ENCODE results near the gene CEACAM8. TPM values are rescaled to one million over a fixed set of nuclear protein-coding genes. Genes with fewer than 3 reads are reported as not detected.
A peak's percentile ranks its signal among the peaks of the same experiment; 100 is the strongest.
"Not testable (repeated sequence)": the region's sequence is repeated elsewhere in the genome, so short reads cannot be mapped to it uniquely, and the experiment has no call there.

CEACAM8 gene
- total RNA-seq, 1 experiment from 2014 or later = not detected

DNA sequence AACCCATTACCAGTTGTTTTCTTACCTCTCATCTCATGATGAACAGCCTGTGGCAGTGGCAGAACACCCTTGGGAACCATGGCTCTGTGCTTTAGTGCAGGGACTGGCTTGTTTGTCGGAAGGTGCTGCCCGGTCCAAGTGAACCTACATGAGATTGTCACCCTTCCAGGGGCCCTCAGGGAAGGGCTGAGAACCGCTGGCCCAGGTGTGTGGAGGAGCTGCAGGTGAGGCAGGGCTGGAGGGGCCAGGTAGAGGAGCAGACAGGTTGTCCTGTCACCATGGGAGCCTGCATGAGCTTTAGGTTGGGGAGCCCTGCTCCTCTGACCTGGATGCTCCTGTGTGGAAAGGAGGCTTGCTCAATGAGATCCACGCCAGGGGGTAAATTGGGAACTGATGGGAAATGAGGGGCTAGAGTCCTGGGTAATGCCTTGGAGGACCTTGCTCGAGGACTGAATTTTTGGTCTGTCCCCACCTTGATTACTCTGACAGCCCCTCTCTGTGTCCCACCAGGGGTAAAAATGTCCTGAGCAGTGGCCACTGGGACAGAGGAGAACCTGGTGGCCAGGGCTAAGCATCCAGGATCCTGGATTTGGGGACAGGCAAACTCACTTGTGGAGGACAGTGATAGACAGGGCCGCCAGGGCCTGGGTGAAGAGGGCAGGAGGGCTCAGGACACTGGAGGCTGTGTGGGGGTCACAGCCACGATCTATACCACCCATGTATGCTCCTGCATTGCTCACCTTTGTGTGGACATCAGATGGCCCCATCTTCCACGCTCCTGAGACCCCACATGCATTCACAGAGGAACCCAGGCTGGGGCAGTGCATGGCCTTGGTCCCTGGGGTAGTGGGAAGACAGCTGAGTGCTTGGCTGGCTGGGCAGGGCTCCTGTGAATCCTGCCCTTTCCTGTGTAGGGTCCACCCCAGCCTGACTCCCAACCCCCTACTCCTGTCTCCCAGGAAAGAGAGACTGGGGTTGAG, 42.3 kb downstream of the CEACAM8 start:
- no peak for DNase-seq (ENCODE audit: low read depth, low spot score)
- in situ Hi-C loops (cut with HindIII; ENCODE audit: low pct_unique_long_range_greater_than_20kb, low sequenced_read_pairs) = no loop called here

DNA sequence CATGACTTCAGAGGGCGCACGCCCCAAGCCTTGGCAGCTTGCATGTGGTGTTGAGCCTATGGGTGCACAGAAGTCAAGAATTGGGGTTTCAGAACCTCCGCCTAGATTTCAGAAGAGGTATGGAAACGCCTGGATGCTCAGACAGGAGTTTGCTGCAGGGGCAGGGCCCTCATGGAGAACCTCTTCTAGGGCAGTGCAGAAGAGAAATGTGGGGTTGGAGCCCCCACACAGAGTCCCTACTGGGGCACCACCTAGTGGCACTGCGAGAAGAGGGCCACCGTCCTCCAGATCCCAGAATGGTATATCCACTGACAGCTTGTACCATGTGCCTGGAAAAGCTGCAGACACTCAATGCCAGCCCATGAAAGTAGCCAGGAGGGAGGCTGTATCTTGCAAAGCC, 44.2 kb downstream of the CEACAM8 start:
- DNase-seq (ENCODE audit: low read depth, low spot score); in situ Hi-C loops (cut with HindIII; ENCODE audit: low pct_unique_long_range_greater_than_20kb, low sequenced_read_pairs): not testable (repeated sequence)

DNA sequence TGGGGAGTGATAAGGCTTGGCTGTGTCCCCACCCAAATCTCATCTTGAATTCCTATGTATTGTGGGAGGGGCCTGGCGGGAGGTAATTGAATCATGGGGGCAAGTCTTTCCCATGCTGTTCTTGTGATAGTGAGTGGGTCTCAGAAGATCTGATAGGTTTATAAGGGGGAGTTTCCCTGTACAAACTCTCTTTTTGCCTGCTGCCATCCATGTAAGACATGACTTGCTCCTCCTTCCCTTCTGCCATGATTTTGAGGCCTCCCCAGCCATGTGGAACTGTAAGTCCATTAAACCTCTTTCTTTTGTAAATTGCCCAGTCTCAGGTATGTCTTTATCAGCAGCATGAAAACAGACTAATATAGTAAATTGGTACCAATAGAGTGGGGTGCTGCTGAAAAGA, 45.7 kb downstream of the CEACAM8 start:
- in situ Hi-C loops (cut with HindIII; ENCODE audit: low pct_unique_long_range_greater_than_20kb, low sequenced_read_pairs); DNase-seq (ENCODE audit: low read depth, low spot score): not testable (repeated sequence)

DNA sequence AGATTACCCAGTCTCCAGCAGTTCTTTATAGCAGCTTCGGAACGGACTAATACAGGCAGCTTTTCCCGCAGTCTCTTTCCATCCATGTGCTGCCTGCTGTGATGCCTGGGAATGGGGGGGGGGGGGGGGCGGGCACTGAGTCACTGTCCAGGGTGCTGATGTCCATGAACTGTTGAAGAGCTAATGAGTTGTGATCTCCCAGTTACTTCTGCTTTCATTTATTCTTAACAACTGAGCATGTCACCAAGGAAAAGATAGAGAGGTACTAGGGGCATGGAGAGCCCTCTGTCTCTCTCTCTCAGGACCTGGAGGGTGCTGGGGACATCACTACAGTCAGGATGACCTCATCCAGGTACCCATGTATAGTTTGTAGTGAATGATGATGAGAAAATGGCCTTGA, 46.2 kb downstream of the CEACAM8 start:
- no peak for DNase-seq (ENCODE audit: low read depth, low spot score)
- in situ Hi-C loops (cut with HindIII; ENCODE audit: low pct_unique_long_range_greater_than_20kb, low sequenced_read_pairs) = no loop called here

DNA sequence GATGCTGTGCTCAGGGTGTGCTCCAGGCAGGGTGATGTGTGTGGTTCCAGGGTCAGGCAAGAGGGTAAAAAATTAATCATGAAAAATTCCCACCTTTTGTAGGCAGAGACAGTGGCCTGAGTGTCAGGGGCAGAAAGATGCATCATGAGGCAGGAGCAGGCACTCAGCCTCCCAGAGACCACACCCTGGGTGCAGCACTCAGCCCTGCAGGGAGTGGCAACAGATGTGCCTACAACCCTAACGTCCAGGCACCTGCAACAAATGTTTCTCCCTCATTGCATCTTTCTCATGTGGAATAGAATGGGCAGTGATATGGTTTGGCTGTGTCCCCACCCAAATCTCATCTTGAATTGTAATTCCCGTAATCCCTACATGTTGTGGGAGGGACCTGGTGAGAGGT, 46.8 kb downstream of the CEACAM8 start:
- DNase-seq (ENCODE audit: low read depth, low spot score) = no peak
- in situ Hi-C loops (cut with HindIII; ENCODE audit: low pct_unique_long_range_greater_than_20kb, low sequenced_read_pairs) = no loop called here

DNA sequence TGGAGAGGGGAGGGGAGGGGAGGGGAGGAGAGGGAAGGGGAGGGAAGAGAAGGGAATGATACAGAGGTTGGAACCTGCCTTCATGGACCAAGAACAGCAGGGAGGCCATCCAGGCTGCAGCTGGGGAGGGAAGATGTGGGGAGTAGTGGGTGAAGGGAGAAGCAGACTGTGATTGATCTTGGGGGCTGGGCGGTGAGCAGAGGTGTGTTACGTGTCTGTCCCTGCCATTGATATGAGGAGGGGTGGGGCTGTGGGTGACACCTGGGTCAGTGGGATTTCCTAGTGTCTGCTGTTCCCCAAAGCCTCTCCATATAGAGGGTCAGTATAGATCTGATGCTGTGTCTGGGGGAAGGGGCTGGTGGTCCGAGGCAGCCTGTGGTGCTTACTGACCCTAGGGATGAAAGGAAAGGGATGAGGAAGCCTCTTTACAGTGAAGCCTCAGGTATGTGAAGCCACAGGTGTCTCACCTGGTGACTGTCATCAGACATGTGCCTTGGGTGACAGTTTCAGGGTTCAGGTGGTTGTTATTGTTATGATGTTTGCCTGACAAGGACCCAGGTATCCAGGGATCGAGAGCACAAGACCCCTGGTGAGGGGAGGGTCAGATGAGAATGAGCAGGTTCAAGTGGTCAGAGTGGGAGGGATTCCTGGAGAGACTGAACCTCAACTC, 47.8 kb downstream of the CEACAM8 start:
- no peak for DNase-seq (ENCODE audit: low read depth, low spot score)
- in situ Hi-C loops (cut with HindIII; ENCODE audit: low pct_unique_long_range_greater_than_20kb, low sequenced_read_pairs) = no loop called here

DNA sequence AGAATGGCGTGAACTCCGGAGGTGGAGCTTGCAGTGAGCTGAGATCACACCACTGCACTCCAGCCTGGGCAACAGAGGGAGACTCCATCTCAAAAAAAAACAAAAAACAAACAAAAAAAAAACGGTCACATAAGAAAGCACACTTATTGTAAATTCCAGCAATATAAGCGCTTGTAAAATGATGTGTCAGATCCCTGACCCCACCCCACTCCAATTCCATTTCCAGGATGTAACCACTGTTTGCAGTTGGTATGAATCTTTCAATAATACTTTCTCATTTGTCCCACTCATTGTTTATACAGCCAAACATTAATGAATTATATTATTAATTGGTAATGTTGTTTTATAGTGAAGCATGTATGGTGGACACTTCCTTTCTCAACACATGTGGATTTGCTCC, 50.6 kb downstream of the CEACAM8 start:
- no peak for DNase-seq (ENCODE audit: low read depth, low spot score)
- in situ Hi-C loops (cut with HindIII; ENCODE audit: low pct_unique_long_range_greater_than_20kb, low sequenced_read_pairs) = no loop called here

DNA sequence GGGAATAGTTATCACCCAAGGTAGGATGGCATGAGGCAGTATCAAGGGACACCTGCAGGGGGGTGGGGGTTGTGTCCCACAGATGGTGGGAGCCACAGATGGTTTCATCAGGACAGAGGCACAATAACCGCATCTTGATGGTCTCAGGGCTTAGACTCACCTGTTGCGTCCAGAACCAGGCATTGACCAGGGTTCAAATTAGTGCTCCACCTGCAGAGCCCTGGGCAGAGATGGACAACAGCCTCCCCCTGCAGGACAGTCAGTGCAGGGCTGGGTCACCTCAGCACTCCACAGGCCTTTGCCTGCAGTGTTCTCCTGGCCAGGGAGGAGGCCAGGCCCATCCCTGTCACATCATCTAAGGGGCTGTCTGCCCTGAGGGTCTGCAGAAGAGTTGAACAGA, 51.9 kb downstream of the CEACAM8 start:
- DNase-seq (ENCODE audit: low read depth, low spot score) = no peak
- in situ Hi-C loops (cut with HindIII; ENCODE audit: low pct_unique_long_range_greater_than_20kb, low sequenced_read_pairs) = no loop called here

DNA sequence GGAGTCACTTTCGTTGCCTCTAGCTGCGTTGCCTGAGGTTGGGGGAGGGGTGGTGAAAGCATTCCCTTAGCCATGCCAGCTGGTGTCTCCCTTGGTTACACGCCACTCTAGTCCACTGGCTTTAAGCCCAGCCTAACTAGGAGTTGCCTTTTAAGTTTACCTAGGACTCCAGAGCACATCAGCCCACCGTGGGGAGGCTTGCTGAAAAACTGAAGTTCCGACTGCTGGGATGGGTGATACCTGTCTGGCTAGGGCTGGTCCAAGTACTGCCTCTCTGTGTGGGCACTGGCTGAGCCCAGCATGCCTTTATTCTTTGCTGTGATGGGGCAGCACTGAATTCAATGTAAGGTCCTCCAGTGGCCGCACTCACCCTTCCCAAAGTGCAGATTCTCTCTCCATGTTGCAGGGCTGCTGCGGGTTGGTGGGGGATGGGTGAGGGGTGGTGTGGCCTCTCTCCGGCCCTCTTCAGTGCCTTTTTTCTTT, 54.6 kb downstream of the CEACAM8 start:
- in situ Hi-C loops (cut with HindIII; ENCODE audit: low pct_unique_long_range_greater_than_20kb, low sequenced_read_pairs) = no loop called here
- DNase-seq (ENCODE audit: low read depth, low spot score) = no peak

DNA sequence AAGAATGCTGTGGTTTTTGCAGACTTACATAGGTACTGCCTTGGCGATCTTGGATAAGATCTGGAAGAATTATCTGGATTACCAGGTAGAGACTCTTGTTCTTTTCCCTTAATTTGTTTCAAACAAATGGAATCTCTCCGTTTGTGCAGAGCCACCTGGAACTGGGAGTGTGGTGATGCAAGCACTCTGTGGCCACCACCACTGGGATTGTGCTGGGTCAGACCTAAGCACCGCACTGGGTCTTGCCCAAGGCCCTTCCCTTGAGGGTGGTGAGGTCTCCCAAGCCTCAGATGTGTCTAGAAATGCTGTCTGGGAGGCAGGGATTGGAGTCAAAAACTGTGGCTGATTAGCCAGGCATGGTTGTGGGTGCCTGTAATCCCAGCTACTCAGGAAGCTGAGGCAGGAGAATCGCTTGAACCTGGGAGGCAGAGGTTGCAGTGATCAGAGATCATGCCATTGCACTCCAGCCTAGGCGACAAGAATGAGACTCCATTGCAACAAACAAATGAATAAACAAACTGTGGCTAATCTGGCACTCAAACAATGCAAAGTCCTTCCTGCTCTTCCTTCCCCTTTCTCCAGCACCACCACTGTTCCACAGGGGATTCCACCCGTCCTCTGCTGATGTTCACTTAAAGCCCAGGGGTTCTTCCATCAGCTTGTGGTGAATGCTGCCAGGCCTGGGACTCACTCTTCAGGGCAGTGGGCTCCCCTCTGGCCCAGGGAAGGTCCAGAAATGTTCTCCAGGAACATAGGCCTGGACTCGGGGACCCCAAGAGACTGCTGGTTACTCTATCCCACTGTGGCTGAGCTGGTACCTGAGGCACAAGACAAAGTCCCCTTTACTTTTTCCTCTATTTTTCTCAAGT, 55.6 kb downstream of the CEACAM8 start:
- DNase-seq (ENCODE audit: low read depth, low spot score) = no peak
- in situ Hi-C loops (cut with HindIII; ENCODE audit: low pct_unique_long_range_greater_than_20kb, low sequenced_read_pairs) = no loop called here

DNA sequence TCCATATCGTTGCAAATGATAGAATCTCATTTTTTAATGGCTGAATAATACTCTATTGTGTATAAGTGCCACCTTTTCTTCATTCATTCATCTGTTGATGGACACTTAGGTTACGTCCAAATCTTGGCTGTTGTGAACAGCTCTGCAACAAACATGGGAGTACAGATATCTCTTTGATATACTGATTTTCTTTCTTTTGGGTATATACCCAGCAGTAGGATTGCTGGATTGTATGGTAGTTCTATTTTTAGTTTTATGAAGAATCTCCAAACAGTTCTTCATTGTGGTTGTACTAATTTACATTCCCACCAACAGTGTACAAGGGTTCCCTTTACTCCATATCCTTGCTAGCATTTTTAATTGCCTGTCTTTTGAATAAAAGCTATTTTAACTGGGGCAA, 59.4 kb downstream of the CEACAM8 start:
- in situ Hi-C loops (cut with HindIII; ENCODE audit: low pct_unique_long_range_greater_than_20kb, low sequenced_read_pairs) = not testable (repeated sequence)
- DNase-seq (ENCODE audit: low read depth, low spot score) = peak; percentile 57

DNA sequence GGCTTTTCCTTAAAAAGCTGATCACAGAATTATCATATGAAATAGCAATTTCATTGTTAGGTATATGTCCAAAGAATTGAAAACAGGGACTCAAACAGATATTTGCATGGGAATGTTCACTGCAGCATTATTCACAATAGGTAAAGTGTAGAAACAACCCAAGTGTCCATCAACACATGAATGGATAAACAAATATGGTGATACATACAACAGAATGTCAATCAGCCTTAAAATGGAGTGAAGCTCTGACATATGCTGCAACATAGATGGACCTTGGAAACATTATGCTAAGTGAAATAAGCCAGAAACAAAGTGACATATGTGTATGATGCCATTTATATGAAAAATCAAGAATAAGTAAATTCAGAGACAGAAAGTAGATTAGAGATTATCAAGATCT, 60.3 kb downstream of the CEACAM8 start:
- no peak for DNase-seq (ENCODE audit: low read depth, low spot score)
- in situ Hi-C loops (cut with HindIII; ENCODE audit: low pct_unique_long_range_greater_than_20kb, low sequenced_read_pairs) = no loop called here

DNA sequence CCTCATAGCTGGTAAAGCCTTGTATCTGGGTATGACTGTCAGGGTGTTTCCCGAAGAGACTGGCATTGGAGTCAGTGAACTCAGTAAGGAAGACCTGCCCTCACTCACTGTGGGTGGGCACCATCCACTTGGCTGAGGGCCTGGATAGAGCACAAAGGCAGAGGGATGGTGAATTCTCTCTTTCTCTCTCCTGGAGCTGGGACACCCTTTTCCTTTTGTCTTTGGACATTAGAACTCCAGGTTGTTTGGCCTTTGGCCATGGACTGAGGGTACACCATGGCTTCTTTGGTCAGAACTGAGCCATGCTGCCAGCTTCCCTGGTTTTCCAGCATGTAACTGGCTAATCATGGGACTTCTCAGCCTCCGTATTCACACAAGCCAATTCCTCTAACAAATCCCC, 61.8 kb downstream of the CEACAM8 start:
- in situ Hi-C loops (cut with HindIII; ENCODE audit: low pct_unique_long_range_greater_than_20kb, low sequenced_read_pairs) = no loop called here
- no peak for DNase-seq (ENCODE audit: low read depth, low spot score)

DNA sequence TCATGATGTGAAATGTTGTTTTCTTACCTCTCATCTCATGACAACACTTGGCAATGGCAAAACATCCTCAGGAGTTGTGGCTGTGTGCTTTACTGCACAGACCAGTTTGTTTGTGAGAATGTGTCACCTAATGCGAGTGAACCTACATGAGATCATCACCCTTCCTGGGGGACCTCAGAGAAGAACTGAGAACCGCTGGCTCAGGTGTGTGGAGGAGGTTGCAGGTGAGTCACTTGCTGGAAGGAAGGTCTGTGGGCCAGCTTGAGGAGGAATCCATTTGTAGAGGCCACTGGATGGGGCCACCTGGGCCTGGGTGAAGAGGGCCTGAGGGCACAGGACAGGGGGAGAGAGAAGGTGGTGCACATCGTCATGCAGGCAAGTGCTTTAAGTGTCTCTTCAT, 63.4 kb downstream of the CEACAM8 start:
- DNase-seq (ENCODE audit: low read depth, low spot score) = no peak
- in situ Hi-C loops (cut with HindIII; ENCODE audit: low pct_unique_long_range_greater_than_20kb, low sequenced_read_pairs) = no loop called here
